ENCODE results near the gene CLIC1. TPM values are rescaled to one million over a fixed set of nuclear protein-coding genes. Genes with fewer than 3 reads are reported as not detected.
"Not testable (repeated sequence)": the region's sequence is repeated elsewhere in the genome, so short reads cannot be mapped to it uniquely, and the experiment has no call there.

The CLIC1 gene
- polyA plus RNA-seq, 10 donors: 114 to 181 (median 138) TPM

- DNase-seq: peak in 1 of 3 donors; percentile 14
Measured at GRCh38 chr6:31725502-31726350, 10.6 kb downstream of the CLIC1 start.

- peak in 1 of 3 donors; percentile 13 for DNase-seq
Measured at GRCh38 chr6:31723980-31724691, 12.2 kb downstream of the CLIC1 start.

GRCh38 chr6:31723245-31723979 is 12.9 kb downstream of the CLIC1 start, which contains the start of gene MPIG6B:
Gene MPIG6B, plus strand, starts transcription at chr6:31723373. Its CDS starts 11 bp downstream, at chr6:31723384.
- no peak for DNase-seq

- no peak for DNase-seq
Measured at GRCh38 chr6:31722173-31722572, 14.2 kb downstream of the CLIC1 start.

GRCh38 chr6:31721351-31722020 is 14.8 kb downstream of the CLIC1 start, which contains the start of gene LY6G6C:
Gene LY6G6C, minus strand, starts transcription at chr6:31721746. Its CDS starts 67 bp downstream, at chr6:31721679.
- no peak for DNase-seq

GRCh38 chr6:31720196-31720770 is 16.0 kb downstream of the CLIC1 start:
- DNase-seq: no peak

- no peak for DNase-seq
Measured at GRCh38 chr6:31719001-31719400, 17.3 kb downstream of the CLIC1 start.

- no peak for DNase-seq
Measured at GRCh38 chr6:31718265-31718664, 18.1 kb downstream of the CLIC1 start.

- no peak for DNase-seq
Measured at GRCh38 chr6:31717499-31718222, 18.7 kb downstream of the CLIC1 start.

GRCh38 chr6:31715022-31715958 is 21.0 kb downstream of the CLIC1 start, which contains the start of gene LY6G6D:
Gene LY6G6D, plus strand, starts transcription at chr6:31715348. Its CDS starts 8 bp downstream, at chr6:31715356.
- DNase-seq: peak in 1 of 3 donors; percentile 40

GRCh38 chr6:31713991-31714684 is 22.2 kb downstream of the CLIC1 start:
- no peak for DNase-seq

GRCh38 chr6:31713465-31713864 is 22.9 kb downstream of the CLIC1 start:
- no peak for DNase-seq

GRCh38 chr6:31712296-31712695 is 24.0 kb downstream of the CLIC1 start:
- no peak for DNase-seq

- DNase-seq: no peak
Measured at GRCh38 chr6:31711233-31711632, 25.1 kb downstream of the CLIC1 start.

- DNase-seq: no peak
Measured at GRCh38 chr6:31710523-31711219, 25.7 kb downstream of the CLIC1 start.

- not testable (repeated sequence) for DNase-seq
Measured at GRCh38 chr6:31709157-31709556, 27.2 kb downstream of the CLIC1 start.

GRCh38 chr6:31708224-31708623 is 28.1 kb downstream of the CLIC1 start:
- no peak for DNase-seq

- no peak for DNase-seq
Measured at GRCh38 chr6:31707701-31708100, 28.6 kb downstream of the CLIC1 start.
